ENCODE data around the gene CAPN5. TPM values are rescaled to one million over a fixed set of nuclear protein-coding genes. Genes with fewer than 3 reads are reported as not detected.

Gene CAPN5
- total RNA-seq, 2 experiments from 2014 or later = 2.2 to 2.4 TPM

DNA sequence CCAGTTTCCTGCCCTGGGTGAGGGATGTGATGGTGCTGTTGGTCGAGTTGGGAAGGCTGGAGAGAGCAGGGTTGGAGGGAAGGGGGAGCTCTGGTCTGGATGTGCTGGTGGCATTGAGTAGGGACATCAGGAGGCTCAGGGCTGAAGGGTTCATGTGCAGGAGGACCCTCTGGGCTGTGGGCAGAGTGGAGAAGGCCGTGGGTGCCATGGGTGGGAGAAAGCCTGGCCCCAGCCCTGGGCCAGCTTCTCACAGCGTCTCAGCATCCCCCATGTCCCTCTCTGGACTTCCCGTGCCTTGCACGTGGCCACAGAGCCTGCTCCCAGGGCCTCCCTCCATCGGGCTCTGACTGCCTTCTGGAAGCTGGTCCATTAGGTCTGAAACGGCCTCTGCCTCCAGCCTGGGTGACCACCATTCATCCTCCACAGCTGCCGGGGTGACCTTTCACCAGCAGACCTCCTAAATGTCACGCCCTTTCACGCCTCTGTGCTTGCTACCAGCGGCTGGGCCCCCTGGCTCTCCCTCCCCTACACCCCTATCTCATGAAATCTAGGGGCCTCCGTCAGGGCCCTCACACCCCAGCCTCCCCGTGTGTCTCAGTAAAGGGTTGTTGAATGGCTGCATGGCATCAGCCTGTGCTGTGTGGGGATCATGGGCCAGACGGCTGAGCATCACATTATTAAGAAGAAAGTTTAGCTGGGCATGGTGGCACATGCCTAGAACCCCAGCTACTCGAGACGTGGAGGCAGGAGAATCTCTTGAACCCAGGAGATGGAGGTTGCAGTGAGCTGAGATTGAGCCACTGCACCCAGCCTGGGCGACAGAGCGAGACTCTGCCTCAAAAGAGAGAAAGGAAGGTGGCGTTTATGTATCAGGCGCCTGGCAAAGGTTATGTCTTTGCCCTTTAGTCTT is 86.8 kb downstream of the CAPN5 start:
- H3K9me3 Mint-ChIP-seq = no peaks in the 10 kb centered on the region
- DNase-seq = no peak
- no peak overlapping the region for H3K4me3 Mint-ChIP-seq

DNA sequence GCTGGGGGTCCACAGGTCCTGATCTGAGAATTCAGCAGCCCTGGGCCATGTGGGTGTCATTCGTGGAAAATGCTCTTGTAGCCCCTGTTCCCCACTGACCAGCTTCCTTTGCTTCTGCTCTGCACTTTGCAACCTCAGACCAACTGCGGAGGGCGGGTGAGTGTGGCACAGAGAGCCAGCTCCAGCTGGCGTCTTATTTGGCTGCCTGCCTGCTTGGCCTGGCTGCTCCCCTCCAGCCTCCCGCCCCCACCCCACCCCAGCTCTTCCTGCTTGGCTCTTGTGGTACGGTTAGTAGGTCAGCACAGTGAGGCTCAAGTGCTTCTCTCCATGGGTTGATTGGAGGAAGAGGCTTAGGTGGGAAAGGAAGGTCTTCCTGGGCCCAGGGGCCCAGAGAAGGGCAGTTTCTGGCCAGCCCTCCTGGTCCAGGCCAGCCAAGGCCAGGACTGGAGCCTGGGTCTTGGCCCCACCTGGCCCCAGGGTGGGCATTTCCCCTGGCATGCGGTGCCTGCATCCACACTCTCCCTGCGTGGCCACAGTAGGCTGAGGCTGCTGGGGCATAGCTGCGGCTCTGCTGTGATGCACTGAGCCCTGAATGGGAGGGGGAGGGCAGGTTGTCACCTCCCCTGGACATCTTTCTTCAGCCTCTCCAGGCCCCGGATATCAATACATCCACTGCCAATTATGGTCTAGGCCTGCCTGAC is 87.8 kb downstream of the CAPN5 start:
- Mint-ChIP-seq H3K27ac (no peak overlapping the region), H3K4me3 (no peak overlapping the region), H3K9me3 (no peaks in the 10 kb centered on the region), H3K4me1 (peaks cover 35% of the 10 kb centered on the region), H3K27me3 (no peaks in the 10 kb centered on the region), H3K36me3 (no peaks in the 10 kb centered on the region)
- DNase-seq = no peak

More for the DNA sequence above, 86.8 kb downstream of the CAPN5 start:
- H3K4me1 Mint-ChIP-seq = peaks cover 37% of the 10 kb centered on the region
- H3K27me3 Mint-ChIP-seq = no peaks in the 10 kb centered on the region
- peak overlapping the region; percentile 36 for H3K27ac Mint-ChIP-seq
- H3K36me3 Mint-ChIP-seq = no peaks in the 10 kb centered on the region

DNA sequence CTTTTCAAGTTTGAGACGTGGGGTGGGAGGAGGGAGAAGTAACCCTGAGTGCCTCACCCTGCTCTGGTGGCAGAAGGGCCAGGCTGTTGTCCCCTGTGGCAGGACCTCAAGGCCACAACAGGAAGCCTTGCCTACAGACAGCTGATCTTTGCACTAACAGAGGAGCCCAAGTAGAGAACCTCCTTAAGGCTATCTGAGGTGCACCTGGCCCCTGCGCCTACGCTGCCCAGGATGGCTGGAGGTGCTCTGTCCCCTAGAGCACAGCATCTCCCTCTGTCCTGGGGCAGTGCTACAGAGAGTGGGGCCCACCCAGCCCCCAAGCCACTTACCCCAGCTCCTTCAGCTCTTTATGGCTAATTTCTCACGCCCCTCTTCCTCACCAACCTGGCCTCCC is 88.3 kb downstream of the CAPN5 start:
- DNase-seq = no peak
- Mint-ChIP-seq H3K4me3 (no peak overlapping the region), H3K9me3 (no peaks in the 10 kb centered on the region), H3K4me1 (peaks cover 35% of the 10 kb centered on the region), H3K27me3 (no peaks in the 10 kb centered on the region), H3K27ac (no peak overlapping the region), H3K36me3 (no peaks in the 10 kb centered on the region)

DNA sequence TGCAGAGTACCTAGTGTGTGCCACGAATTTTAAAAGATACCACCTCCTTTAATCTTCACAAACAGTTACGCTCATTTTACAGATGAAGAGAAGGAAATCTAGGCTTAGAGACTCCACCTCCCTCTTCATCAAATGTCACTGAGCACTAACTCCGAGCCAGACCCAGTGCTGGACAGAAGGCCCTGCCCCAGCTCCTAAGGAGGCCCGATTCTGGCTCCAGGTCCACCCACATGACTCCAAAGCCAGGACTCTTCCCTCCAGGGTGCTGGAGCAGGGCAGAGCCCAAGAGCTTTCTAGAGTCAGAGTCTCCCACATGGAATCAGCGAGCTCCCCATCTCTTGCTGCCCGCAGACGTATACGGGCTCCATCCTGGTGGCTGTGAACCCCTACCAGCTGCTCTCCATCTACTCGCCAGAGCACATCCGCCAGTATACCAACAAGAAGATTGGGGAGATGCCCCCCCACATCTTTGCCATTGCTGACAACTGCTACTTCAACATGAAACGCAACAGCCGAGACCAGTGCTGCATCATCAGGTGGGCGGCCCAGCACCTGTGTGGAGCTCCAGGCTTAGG is 88.9 kb downstream of the CAPN5 start:
- Mint-ChIP-seq H3K4me1 (peaks cover 35% of the 10 kb centered on the region), H3K27ac (no peak overlapping the region), H3K36me3 (no peaks in the 10 kb centered on the region), H3K27me3 (no peaks in the 10 kb centered on the region), H3K9me3 (no peaks in the 10 kb centered on the region), H3K4me3 (no peak overlapping the region)
- DNase-seq = no peak

GRCh38 chr11:77156396-77157195 is 89.8 kb downstream of the CAPN5 start:
- Mint-ChIP-seq H3K27ac (no peak overlapping the region), H3K9me3 (no peaks in the 10 kb centered on the region), H3K27me3 (no peaks in the 10 kb centered on the region), H3K36me3 (no peaks in the 10 kb centered on the region), H3K4me1 (peaks cover 30% of the 10 kb centered on the region), H3K4me3 (no peak overlapping the region)
- no peak for DNase-seq

DNA sequence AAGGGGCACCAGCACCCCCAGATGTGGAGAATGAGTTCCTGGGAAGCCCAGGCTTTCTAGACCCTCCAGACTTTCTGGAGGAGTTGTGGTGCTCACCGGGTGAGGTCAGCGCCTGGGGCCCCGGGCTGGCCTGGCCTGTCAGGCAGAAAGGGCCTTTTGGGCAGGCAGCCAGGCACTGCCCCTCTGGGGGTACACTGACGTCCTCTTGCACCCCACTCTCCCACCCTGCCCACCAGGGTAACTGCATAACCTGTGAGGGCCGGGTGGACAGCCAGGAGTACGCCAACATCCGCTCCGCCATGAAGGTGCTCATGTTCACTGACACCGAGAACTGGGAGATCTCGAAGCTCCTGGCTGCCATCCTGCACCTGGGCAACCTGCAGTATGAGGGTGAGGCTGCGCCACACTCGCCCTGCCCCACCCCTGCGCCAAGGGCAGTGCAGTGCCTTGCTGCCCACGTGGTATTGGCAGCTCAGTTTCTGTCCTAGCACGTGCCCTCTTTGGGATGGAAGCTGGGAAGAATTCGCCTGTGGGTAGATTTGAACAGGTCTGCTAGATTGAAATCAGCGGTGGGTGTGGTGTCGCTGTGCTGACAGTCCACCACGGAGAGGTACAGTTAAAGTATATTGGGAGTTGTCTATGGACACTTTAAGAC is 91.4 kb downstream of the CAPN5 start:
- DNase-seq = no peak
- H3K27me3 Mint-ChIP-seq = no peaks in the 10 kb centered on the region
- H3K36me3 Mint-ChIP-seq = no peaks in the 10 kb centered on the region
- H3K27ac Mint-ChIP-seq = no peak overlapping the region
- peaks cover 14% of the 10 kb centered on the region for H3K4me1 Mint-ChIP-seq
- H3K4me3 Mint-ChIP-seq = no peak overlapping the region
- H3K9me3 Mint-ChIP-seq = no peaks in the 10 kb centered on the region

DNA sequence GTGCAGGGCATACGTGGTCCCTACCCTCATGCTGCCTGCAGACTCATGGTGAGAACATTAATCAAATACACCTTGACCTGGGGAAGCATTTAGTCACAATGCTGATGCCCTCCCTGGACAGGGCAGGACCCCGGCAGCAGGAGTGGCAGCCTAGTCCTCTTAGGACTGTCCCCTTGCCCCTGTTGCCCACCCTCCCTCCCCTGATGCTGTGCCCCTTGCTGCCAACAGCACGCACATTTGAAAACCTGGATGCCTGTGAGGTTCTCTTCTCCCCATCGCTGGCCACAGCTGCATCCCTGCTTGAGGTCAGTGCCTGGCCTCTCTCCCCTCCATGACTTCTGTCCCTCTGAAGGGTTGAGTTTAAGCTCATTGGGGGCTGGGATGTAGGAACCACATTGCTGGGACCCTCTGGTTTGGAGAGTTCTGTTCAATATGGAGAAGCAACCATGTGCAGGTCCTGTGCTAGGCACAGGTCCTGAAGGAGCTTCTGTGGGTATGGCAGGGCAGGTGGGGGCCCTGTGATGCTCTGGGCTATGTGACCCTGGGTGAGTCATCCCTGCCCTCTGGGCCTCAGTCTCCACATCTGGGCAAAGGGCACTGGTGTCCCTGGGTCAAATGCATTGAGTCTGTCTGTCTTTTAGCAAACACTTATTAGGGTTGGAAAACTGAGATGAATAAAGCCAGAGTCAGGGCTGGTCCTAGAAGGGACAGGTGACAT is 92.6 kb downstream of the CAPN5 start:
- H3K9me3 Mint-ChIP-seq = no peaks in the 10 kb centered on the region
- H3K4me1 Mint-ChIP-seq = peaks cover 5% of the 10 kb centered on the region
- H3K4me3 Mint-ChIP-seq = no peak overlapping the region
- H3K36me3 Mint-ChIP-seq = no peaks in the 10 kb centered on the region
- no peaks in the 10 kb centered on the region for H3K27me3 Mint-ChIP-seq
- H3K27ac Mint-ChIP-seq = no peak overlapping the region
- no peak for DNase-seq

DNA sequence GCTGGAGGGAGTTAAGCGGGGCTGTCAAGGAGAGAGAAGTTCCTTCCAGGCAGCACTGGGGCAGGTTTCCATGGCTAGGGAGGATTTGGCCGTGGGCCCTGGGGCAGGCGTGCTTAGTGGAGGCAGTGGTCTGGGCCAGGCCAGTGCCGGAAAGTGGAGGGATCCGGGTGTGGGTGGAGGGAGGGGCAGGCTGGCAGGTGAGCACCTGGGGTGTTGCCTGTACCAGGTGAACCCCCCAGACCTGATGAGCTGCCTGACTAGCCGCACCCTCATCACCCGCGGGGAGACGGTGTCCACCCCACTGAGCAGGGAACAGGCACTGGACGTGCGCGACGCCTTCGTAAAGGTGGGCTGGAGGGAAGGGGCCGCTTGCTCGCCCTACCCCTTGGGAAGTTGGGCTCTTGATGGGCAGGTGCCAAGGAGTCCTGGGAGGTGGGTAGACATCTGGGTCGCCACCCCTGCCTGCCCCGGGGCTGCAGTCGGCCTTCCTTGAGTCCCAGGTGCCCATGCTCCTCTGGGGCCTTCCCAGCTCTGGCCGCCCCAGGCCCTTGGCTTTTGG is 93.2 kb downstream of the CAPN5 start:
- no peak for DNase-seq
- no peak overlapping the region for H3K27ac Mint-ChIP-seq
- no peak overlapping the region for H3K4me3 Mint-ChIP-seq
- H3K27me3 Mint-ChIP-seq = no peaks in the 10 kb centered on the region
- no peaks in the 10 kb centered on the region for H3K9me3 Mint-ChIP-seq
- H3K36me3 Mint-ChIP-seq = no peaks in the 10 kb centered on the region
- peaks cover 5% of the 10 kb centered on the region for H3K4me1 Mint-ChIP-seq

DNA sequence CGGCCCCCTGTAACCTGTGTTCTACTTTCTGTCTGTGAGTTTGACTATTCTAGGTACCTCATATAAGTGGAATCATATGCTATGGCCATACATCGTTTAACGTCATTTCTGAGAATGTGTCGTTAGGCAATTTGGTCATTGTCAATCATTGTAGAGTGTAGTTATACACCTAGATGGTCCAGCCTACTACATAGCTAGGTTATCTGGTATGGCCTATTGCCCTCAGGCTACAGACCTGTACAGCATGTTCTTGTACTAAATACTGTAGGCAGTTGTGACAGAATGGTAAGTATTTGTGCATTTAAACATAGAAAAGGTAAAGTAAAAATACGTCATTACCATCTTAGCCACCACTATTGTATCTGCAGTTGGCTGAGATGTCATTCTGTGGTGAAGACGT is 96.5 kb downstream of the CAPN5 start:
- no peak overlapping the region for H3K27ac Mint-ChIP-seq
- H3K36me3 Mint-ChIP-seq = no peaks in the 10 kb centered on the region
- no peak for DNase-seq
- H3K9me3 Mint-ChIP-seq = no peaks in the 10 kb centered on the region
- no peaks in the 10 kb centered on the region for H3K27me3 Mint-ChIP-seq
- no peaks in the 10 kb centered on the region for H3K4me1 Mint-ChIP-seq
- H3K4me3 Mint-ChIP-seq = no peak overlapping the region

- H3K4me3 Mint-ChIP-seq = no peak overlapping the region
- H3K9me3 Mint-ChIP-seq = no peaks in the 10 kb centered on the region
- H3K27me3 Mint-ChIP-seq = no peaks in the 10 kb centered on the region
- H3K4me1 Mint-ChIP-seq = no peaks in the 10 kb centered on the region
- no peaks in the 10 kb centered on the region for H3K36me3 Mint-ChIP-seq
- DNase-seq = no peak
- no peak overlapping the region for H3K27ac Mint-ChIP-seq
These were observed 98.3 kb downstream of the CAPN5 start for GRCh38 chr11:77165066-77165465.

DNA sequence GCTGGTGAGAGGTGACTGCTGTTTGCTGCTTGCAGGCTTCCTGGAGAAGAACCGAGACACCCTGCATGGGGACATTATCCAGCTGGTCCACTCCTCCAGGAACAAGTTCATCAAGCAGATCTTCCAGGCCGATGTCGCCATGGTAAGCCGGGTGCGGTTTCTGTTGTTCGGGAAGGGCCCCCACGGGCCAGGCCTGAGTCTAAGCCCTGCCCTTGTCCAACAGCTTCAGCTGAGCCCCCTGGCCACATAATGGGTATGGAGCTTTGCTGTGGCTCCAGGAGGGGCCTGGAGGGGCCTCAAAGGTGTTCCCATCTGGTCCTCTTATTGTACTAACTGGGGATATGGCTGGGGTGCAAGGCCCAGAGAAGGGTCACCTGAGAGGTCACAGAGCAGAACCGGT is 99.2 kb downstream of the CAPN5 start:
- no peaks in the 10 kb centered on the region for H3K36me3 Mint-ChIP-seq
- no peak for DNase-seq
- no peaks in the 10 kb centered on the region for H3K9me3 Mint-ChIP-seq
- H3K4me1 Mint-ChIP-seq = no peaks in the 10 kb centered on the region
- no peak overlapping the region for H3K27ac Mint-ChIP-seq
- no peaks in the 10 kb centered on the region for H3K27me3 Mint-ChIP-seq
- no peak overlapping the region for H3K4me3 Mint-ChIP-seq

DNA sequence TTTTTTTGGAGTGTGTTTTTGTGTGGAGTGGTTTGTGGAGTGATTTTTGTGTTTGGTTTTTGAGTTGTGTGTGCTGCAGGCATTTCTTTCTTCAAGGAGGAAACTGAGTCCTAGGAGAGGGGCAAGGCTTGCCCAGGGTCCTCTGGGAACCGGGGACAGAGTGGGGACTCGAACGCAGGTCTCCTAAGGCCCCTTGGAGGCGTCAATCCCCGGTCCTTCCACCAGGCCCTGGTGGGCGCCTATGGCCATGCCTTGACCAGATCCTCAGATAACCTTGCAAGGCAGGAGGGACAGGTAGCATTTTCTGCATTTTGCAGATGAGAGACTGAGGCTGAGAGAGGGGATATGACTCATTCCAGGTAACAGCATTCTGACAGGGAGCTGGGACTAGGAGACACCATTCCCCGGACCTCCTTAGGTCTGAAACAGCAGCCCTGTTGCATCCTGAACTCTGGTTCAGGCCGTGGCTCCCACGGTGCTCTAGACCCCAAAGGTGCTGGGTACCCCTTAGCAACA is 100.4 kb downstream of the CAPN5 start:
- Mint-ChIP-seq H3K27me3 (no peaks in the 10 kb centered on the region), H3K9me3 (no peaks in the 10 kb centered on the region), H3K27ac (no peak overlapping the region), H3K36me3 (no peaks in the 10 kb centered on the region), H3K4me1 (no peaks in the 10 kb centered on the region), H3K4me3 (no peak overlapping the region)
- no peak for DNase-seq

DNA sequence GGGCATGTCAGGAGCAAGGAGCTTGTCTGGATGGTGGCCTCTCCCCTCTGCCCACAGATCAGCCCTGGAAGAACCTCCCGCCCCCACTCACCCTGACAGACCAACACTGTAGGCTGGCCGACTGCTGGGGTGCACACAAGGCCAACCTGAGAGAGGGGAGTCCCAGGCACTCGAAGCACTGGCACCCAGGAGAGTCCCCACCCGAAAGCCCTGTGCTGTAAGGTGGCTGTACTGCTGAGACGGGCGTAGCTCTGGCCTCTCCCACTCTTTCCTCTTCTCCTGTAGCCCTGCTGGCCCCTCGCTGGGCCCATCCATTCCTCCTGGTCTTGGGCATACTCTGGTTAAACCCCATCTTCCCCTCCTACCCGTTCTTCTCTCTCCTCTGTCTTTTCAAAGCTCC is 101.0 kb downstream of the CAPN5 start:
- no peak for DNase-seq
- no peaks in the 10 kb centered on the region for H3K9me3 Mint-ChIP-seq
- no peak overlapping the region for H3K4me3 Mint-ChIP-seq
- no peaks in the 10 kb centered on the region for H3K27me3 Mint-ChIP-seq
- H3K36me3 Mint-ChIP-seq = no peaks in the 10 kb centered on the region
- no peaks in the 10 kb centered on the region for H3K4me1 Mint-ChIP-seq
- H3K27ac Mint-ChIP-seq = no peak overlapping the region

GRCh38 chr11:77170107-77170506 is 103.3 kb downstream of the CAPN5 start:
- H3K4me1 Mint-ChIP-seq = no peaks in the 10 kb centered on the region
- H3K36me3 Mint-ChIP-seq = no peaks in the 10 kb centered on the region
- no peak for DNase-seq
- no peak overlapping the region for H3K27ac Mint-ChIP-seq
- H3K4me3 Mint-ChIP-seq = no peak overlapping the region
- no peaks in the 10 kb centered on the region for H3K27me3 Mint-ChIP-seq
- H3K9me3 Mint-ChIP-seq = no peaks in the 10 kb centered on the region

Measured in activated naive CD8-positive, alpha-beta T cell treated with anti-CD3 and anti-CD28 coated beads for 36 hours (primary cell).